Measurements from ENCODE around the gene MYO7B.

Gene MYO7B

DNA sequence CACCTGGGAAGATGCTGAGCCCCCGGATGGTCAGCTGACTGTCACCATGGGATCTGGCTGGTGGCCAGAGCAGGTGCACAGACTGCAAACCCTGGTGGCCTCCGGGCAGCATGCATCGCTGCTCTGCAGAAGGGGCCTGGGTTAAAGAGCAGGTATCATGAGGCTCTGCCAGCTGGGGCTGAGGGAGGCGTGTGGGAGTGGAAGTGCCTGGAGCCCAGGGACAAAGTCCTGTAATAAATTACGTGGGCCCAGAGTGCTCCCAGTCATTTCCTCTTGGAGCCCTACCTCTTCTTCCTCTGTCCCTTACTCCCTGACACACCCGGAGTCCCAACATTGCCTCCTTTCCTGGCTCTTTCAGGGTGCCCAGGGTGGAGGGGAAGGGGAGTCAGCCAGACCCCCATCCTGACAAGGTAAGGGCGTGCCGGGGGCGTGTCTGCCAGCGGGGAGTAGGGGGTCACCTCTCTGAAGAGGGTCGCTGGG lies at the start of gene MYO7B:
TSS of gene MYO7B (plus strand) at position 262 of the 480 bp plus-strand sequence. CDS start 24,040 bp downstream, outside the sequence.
- no peak for DNase-seq
- ATAC-seq: no peak

DNA sequence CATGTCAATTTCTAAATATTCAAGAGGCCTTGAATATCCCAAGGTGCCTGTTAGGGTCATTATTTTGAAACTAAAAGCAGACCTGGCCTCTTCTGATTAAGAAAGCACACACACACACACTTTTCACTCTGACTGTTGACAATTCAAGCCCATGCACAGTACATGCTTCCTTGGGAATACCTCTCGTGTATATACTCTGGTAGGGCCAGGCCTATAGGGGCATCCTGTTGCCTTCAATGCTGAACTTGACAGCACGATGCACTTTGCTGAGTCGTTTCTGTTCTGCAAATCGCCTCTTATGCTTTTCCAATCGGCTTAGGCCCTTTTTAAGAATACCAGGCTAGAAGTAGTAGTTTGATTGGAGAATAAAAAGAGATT lies 49.8 kb upstream of the MYO7B start:
- DNase-seq: no peak
- ATAC-seq: peak; percentile 56

DNA sequence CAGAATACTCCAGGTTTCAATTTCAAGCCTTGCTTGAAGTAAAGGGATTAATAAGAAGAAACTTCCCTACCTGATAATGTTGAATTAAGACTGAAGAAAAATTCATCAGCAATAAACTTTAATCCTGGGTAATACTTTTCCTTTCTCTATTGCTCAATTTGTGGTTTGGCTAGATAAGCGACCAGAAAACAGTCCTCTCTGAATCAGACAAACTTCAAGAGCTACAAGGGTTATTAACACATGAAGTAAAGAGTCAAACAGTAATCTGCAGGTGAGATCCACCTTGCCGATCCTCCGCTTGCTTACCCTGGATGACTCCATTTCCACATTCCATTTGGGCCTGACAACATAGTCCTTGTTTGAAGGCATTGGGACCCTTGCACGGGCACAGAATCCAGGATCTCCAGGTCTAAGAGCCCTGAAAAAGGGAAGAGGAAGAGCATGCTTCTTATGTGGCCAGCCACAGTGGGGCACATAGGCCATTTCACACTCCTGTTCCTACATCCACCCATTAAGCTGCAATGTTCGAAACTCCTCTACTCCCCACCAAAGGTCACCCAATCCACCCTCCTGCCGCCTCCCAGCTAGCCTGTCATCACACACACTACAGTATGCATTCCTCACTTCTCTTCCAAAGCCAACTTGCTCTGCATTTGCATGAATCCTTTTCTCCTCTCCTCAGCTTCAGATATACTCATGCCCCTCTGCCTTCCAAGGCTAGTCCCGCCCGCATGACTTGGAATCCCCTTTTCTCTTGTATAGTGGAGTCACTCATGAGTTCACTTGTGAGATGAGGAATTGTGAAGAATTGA lies 49.0 kb upstream of the MYO7B start:
- DNase-seq (no peak), ATAC-seq (peak; percentile 47)

DNA sequence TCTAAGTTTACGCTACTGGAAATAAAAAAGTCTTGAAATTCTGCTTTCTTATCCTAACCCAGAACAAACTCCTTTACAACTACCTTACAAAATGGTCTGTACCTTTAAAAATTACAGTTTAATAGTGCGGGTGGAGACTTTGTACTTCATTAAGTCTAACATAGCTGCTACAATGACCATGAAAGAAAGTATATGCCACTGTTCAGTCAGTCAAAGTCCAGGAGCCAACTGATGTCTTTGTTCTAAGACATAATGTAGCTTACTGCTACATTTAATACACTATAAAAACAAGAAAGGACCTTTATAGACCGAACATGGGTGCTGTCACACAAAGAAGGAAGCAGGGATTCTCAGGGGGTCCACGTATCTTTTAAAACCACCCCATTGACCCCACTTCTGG lies 45.2 kb upstream of the MYO7B start:
- ATAC-seq: no peak

DNA sequence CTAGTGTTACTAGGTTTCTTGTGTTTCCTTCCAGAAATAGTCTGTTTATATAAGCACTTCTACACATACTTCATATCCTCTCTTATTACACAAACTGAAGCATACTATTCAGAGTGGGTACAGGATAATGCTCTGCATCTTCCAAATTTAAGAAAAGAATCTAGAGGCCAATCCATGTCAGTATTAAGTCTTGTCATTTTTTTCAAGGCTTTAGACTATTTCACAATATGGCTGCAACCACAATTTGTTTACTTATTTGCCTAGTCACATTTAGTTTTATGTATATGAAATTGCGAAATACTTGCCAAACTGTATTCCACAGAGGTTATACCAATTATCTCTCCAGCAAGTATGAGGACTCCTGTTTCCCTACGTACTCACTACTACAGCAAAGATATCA lies 37.1 kb upstream of the MYO7B start:
- no peak for ATAC-seq
- DNase-seq: no peak

More for the DNA sequence above, 45.2 kb upstream of the MYO7B start:
- no peak for DNase-seq

DNA sequence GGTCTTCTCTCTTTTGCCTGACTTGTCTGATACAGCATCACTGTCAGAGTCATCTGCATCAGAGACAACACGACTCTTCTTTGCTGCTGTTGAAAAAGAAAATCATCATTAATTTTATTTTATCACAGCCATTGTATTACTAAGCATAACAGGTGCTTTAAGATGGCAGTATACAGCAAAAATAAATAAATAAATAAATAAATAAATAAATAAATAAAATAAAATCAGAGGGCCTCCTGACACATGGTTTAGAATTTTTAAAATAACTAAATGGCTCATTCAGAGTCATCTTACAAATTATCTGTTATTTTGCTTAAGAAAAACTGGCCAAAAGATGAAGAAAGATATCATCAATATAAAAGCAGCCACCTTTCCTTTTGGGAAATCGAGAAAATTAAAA lies 32.0 kb upstream of the MYO7B start:
- DNase-seq: no peak

DNA sequence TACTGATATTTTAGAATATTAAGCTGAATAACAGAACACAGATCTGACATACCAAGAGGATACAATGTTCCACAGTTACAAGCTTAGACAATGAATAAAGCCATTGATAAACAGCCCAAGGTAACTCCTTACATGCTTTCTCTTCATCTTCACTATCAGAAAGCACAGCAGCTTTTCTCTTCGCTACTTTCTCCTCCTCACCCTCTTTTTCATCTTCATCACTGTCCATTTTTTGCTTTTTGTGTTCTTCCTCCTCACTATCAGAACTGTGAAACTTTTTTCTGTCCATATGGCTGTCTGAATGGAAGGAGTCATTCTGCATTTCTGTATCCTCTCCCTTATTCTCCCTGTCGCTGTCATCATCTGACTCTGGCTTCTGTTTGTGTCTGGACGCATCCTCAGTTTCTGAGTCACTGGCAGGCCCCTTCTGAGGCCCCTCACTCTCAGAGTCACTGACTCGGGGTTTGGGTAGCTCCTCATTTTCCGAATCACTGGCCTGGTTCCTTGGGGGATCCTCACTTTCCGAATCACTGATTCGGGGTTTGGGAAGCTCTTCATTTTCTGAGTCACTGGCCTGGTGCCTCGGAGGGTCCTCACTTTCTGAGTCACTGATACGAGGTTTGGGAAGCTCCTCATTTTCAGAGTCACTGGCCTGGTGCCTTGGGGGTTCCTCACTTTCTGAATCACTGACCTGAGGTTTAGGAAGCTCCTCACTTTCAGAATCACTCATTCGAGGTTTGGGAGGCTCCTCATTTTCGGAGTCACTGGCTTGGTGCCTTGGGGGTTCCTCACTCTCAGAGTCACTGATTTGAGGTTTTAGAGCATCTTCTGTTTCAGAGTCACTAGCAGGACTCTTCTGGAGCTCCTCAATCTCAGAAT lies 30.7 kb upstream of the MYO7B start:
- DNase-seq (no peak), ATAC-seq (no peak)

More for the DNA sequence above, 32.0 kb upstream of the MYO7B start:
- no peak for ATAC-seq

DNA sequence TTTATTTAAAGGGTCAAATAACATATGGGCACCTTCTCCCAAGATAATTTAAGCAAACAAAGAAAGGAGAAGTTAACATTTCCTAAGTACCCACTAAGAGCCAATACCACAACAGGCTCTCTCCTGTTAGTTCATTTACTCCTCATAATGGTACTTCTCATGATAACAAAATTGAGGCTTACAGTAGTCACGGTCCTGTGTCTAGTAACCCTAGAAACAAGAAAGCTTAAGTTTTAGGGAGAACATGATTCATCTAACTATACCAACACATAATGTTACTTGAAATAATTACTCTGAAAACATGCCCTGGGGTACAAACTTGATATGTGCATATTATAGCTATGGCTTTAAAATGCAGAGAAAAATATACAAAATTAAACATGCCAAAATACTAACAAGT lies 29.0 kb upstream of the MYO7B start:
- ATAC-seq (no peak), DNase-seq (no peak)

DNA sequence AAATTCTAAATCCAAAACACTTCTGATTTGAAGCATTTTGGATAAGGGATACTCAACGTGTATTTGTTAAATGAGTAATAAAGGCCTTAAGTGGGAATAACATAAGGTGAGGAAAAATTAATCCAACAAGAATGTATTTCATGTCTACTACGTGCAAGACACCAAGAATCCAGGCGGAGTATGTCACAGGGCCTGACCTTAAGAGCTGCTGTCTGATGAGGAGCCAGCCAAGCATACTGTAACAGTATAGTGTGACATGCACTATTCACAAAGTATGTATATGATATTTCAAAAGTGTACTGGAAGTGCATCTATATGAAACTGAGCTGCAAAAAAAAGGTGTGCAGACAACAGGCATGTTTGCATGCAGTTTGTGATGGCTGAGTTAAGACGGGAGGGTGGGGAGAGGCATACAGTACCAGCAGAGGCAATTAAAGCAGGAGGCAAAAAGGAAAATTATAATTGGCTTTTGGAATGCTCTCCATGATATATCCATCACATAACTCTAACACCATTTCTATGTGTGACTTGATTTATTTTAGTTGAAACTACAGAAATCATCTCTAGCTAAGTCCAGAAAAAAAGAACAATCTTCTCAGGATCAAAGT lies 27.4 kb upstream of the MYO7B start:
- DNase-seq (no peak), ATAC-seq (no peak)

DNA sequence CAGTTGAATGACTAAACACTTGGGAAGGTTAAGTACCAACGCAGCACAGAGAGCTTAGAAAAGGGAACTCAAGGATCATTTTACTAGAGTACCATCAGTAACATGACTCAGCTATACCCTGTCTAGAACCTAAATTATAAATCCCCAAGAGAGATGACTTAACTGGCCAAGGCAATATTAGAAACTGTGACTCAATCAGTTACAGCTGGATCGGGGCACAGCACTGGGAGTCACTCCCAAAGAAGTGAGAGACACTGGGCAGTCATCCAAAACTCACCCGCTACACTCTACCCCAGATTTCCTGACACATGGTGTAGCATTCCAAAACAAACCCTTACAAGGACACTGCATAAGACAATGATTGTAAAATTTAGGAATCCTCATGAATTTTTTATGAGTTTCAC lies 26.9 kb upstream of the MYO7B start:
- no peak for DNase-seq
- ATAC-seq: peak; percentile 9

DNA sequence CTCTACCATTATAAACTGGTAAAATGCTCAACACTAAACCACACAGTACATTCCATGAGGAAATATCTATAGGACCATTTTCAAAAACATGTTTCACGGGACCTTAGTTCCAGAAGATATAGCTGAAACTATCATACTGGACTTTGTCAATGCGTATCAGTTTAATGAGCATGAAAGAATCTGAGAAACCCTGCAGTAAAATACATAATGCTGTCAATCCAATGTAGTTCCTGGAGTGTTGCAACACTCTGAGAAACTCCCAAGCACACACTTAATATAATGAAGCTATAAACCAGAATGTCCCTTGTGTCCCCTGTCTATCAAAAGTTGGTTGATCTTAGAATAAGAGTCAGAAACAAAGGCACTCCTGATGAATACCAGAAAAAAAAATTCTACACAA lies 25.4 kb upstream of the MYO7B start:
- ATAC-seq: no peak

DNA sequence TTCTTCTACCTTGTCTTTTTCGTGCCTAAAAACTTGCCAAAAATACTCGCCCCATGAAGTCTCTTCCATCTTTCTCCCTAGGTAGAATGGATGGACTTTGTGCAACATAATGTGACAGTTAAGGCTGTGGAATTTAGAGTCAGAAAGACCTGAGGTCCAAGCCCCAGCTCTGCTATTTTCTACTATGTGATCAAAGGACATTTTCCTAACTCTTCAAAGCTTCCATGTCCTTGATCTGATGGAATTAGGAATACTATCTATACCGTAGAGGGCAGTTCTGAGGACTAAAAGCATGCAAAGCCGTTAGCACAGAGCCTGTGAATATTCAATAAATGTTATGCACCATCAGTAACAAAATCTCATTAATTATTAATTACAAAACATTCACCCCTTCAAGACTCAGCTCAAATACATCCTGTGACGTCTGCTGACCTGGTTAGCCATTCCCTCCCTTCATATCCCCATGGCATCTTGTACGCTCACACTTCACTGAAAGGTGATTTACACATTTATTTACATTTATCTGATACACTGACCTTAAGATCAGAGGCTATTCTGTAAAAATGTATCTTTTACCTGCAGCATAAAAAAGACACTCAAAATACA lies 24.3 kb upstream of the MYO7B start:
- no peak for DNase-seq
- ATAC-seq: no peak

More for the DNA sequence above, 25.4 kb upstream of the MYO7B start:
- DNase-seq: no peak

DNA sequence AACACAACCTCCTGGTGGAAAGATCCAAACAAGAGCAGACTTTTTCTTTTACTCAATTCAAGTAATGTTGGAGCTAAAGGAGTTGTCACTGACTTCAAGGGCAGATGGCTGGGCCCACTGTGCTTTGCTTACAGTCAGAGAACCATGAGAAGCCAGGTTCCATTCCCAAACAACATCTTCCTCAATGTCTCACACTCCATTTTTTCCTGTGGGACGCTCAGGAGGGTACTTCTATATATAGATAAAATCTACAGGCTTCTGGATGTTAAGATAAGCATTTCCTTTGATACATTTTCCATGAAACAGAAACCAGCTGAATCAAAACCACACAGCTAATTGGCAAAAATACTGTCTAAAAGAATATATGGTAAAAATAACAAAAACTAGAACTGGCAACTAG lies 23.6 kb upstream of the MYO7B start:
- no peak for DNase-seq

DNA sequence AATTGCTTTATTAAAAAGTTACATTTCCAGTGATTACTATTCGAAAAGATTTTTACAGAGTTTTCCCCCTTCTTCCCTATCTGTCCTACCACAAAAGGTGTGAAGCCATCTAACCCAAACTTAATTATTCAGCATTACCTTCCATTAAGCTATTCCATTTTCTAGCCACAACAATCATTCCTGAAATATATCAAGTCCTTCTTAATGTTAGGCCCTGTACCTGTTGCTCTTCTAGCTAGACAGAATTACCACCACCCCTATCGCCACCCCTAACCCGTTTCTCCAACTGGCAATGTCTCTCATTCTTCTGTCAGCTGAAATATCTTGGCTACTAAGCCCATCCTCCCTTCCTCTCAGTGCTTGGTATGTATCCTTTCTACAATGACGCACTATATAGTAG lies 23.1 kb upstream of the MYO7B start:
- no peak for DNase-seq

More for the DNA sequence above, 23.6 kb upstream of the MYO7B start:
- no peak for ATAC-seq

DNA sequence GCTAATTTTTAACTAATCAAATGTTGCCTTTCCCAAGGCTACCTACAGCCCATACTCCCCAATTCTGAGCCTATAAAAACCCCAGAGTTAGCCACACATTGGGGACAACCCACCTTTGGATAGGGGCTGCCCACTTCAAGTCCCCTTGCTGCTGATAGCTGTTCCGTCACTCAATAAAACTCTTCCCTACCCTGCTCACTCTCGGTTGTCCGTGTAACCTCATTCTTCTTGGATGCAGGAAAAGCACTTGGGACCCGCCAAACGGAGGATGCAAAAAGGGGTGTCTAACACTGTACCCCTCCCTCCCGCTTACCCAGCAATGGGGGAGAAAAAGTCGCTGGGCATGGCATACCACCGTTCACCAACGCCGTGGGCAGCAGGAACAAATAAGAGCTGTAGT lies 21.4 kb upstream of the MYO7B start:
- ATAC-seq (no peak), DNase-seq (no peak)

More for the DNA sequence above, 23.1 kb upstream of the MYO7B start:
- no peak for ATAC-seq

DNA sequence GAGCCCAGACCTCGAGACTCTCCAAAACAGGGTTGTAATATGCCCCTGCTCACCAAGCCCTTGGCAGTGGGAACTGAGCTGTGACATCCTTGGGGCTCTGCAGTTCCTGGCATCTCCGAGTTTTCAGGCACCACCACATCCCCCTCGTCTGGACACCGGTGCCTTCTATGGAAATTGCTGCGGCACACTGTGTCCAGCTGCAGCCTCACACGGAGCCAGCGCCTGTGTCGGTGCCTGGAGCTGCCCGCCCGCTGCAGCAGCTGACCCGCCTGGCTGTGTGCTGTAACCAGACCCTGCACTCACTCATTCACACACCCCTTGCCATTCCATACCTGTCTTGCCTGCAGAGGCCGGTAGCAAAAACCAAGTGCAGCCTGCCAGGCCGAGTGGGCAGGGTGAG lies 21.0 kb upstream of the MYO7B start:
- DNase-seq (no peak), ATAC-seq (no peak)

DNA sequence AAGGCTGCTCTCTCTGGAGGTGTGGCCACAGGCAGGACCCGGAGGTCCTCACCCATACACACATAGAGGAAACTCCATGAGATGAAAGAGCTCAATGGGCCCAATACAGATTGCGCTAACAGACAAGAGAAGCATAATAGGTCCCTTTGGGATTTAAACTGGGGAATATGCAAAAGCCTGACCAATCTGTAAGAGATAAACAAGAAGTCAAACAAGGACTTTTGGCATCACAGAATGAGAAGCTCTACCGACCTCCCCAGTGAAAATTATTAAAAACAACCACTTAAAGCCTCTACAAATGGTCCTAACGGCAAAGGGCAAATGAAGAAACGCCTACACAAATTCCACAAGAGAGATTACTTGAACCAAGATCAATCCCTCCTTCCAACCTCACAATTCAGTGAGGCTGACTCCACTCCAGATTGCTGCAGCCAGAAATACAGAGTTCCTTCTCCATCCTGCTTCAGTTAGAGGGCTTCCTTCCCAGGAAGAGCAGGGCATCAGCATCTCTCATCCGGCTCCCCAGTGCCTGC lies 20.0 kb upstream of the MYO7B start:
- ATAC-seq: no peak
- no peak for DNase-seq

DNA sequence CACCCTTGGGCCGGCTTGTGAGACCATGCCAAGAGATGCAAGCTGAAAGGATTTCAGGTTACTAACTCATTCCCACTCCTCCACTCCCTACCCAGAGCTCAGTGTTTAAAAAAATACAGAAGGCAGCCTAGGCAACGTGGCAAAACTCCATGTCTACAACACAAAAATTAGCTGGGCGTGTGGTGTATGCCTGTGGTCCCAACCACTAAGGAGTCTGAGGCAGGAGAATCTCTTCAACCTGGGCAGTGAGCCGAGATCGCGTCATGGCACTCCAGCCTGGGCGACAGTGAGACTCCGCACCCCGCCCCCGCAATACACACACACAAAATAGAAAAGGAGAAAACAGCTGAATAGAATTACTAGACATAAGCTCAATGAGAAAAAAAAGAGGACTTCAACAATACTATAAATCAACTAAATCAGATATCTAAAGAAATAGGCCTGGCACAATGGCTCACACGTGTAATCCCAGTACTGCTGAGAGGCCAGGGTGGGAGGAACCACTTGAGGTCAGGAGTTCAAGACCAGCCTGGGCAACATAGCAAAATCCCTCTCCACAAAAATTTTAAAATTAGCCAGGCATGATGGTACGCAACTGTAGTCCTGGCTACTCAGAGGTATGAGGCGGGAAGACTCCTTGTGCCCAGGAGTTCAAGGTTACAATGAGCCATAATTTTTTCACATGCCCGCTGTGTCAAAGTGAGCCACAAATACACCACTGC lies 19.3 kb upstream of the MYO7B start:
- ATAC-seq (no peak), DNase-seq (no peak)

DNA sequence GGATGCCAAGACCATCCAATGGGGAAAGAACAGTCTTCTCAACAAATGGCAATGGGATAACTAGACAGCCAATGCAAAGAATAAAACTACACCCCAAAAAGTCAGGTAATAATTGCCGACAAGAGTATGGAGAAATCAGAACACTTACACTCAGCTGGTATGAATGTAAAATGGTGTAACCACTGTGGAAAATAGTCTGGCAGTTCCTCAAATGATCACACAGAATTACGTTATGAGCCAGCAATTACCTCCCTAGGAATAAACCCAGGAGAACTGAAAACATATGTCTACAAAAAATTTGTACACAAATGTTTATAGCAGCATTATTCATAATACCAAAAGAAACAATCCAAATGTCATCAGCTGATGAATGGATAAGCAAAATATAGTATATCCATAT lies 18.0 kb upstream of the MYO7B start:
- ATAC-seq: no peak
- DNase-seq: no peak

DNA sequence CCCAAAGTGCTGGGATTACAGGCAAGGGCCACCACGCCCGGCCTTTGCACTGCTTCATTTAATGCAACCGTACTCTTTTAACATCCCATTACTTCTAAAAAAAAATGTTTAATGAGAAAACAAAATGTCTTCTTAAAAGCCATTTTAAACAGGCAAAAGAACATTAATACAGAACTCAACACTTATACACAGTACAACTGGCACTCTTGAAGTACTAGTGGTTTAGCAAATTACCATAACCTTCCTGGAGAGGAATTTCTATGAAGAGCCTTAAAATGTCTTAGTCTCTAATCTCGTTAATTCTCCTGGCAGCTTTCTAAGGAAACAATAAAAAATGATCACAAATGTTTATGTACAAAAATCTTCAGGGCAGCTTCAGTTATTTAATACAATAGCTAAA lies 15.1 kb upstream of the MYO7B start:
- no peak for DNase-seq
- ATAC-seq: no peak

DNA sequence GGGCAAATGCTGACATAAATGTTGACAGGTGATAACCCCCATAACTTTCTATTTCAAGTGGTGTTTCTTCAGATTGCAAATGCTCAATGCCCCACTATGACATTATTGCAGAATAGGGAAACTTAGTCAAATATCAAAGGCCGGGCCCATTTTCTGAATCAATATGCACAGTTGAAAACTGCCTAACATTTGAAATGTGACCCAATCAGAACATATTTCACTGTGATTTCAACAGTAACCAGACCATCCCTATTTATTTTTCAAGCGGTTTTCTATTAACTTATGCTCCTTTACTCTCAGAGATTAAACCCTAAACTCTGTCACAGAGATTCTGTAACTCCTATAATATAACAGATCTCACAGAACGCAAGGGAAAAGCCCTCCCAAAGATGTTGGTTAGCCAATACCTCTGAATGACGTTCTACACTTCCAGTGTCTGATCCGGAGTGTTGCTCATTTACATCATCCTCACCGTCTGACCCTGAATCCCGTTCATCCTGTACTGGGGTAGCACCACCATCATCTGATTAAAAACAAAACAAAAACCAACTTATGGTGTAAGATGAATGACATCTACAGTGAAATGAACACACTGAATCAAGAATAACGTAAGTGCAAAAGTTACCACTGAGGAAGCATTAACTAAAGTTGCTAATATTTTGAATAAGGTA lies 12.1 kb upstream of the MYO7B start:
- no peak for DNase-seq
- no peak for ATAC-seq

Measured in stimulated activated naive CD8-positive, alpha-beta T cell treated with anti-CD3 and anti-CD28 coated beads, Interleukin-15, Interleukin-2, amounts not matched to agents 100 U/mL and 50 U/mL, for 24 hours (primary cell).